Activated CD8-positive, alpha-beta memory T cell treated with anti-CD3 and anti-CD28 coated beads for 1 hour (primary cell): Measurements from ENCODE around the gene MNAT1.
"Not testable (repeated sequence)": the region's sequence is repeated elsewhere in the genome, so short reads cannot be mapped to it uniquely, and the experiment has no call there.

Experiments used
- DNase-seq, 2 donors: peaks; one replicate each; pipeline ENCODE4 v3.0.0-alpha.2; 2020; ENCODE audit warnings: low read depth in 1 of 2; ENCODE audit errors: extremely low read depth in 1 of 2

MNAT1 gene

DNA sequence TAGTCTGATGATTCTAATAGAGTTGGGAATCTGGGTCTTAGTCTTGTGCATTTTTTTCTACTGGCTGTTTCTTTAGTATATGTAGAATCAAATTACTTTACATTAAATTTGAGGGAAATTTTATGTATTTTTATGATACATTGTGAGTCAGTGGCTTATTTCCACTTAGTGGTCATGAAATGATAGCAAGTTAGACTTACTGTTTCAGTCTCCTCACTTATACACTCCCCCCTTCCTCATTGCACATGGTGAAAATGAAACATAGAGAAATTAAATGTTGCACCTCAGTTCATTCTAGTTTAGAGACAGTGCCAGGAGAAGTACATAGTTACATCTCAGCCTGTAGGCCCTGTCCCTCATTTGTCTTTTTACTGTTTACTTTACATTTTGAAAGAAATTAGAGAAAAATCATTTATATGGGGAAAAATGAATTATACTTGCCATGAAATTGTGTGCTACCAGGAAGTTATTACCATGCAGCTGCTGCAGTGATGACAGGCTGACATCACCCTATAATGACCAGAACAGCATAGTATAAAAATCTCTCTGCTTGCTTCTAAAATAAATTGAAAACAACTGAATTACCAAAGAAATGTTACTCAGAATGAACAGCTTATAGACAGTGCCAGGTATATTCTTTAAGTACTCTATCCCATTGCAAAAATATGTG is 133.1 kb downstream of the MNAT1 start:
- no peak for DNase-seq

DNA sequence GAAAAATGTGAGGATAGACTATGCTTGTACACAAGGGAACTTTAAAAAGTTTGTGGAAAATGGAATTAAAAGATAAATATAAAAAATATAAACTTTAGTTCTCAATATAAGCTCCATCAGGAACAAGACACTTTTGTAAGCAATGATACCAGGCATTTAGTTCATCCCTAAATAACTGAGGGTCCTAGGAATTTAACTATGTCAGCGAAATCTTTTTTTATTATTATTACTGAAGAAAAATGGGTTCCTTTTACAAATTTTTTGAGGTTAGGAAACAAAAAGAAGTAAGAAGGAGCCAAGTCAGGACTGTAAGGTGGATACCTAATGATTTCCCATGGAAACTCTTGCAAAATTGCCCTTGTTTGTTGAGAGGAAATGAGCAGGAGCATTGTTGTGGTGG is 143.6 kb downstream of the MNAT1 start:
- DNase-seq: no peak

DNA sequence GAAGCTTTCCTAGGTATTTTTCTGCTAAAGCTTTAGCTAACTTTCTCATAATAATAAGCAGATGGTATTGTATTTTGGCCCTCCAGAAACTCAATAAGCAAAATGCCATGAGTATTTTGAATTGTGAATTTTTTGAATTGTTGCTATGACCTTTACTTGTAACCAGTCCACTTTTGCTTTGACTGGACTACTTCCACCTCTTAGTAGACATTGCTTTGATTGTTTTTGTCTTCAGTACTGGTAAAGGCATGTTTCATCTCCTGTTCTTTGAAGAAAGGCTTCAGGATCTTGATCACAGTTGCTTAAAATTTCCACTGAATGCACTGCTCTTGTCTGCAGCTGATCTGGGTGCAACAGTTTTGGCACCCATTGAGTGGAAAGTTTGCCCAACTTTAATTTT is 144.0 kb downstream of the MNAT1 start:
- no peak for DNase-seq

DNA sequence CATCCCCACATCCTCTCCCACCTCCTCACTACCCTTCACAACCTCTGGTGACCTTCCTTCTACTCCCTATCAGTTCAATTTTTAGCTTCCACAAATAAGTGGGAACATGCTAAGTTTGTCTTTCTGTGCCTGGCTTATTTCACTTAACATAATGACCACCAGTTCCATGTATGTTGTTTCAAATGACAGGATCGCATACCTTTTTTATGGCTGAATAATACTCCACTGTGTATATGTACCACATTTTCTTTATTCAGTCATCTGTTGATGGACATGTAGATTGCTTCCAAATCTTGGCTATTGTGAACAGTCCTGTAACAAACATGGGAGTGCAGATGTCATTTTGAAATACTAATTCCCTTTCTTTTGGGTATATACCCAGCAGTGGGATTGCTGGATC is 147.7 kb downstream of the MNAT1 start:
- no peak for DNase-seq

DNA sequence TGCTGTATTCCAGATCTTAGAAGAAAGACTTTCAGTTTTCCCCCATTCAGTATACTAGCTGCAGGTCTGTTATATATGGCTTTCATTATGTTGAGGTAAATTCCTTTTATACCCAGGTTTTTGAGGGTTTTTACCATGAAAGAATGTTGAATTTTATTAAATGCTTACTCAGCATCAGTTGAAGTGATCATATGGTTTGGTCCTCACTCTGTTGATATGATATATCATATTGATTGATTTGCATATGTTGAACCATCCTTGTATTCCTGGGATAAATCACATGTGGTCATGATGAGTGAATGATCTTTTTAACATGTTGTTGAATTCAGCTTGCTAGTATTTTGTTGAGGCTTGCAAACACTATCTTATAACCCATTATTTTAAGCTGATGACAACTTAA is 149.6 kb downstream of the MNAT1 start:
- no peak for DNase-seq

DNA sequence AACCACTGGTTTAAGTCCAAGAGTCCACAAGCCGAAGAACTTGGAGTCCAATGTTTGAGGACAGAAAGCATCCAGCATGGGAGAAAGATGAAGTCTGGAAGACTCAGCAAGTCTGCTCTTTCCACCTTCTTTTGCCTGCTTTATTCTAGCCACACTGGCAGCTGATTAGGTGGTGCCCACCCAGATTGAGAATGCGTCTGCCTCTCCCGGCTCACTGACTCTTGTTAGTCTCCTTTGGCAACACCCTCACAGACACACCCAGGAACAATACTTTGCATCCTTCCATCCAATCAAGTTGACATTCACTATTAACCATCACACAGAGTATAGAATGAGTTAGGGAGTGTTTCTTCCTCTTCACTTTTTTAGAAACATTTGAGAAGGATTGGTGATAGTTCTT is 156.1 kb downstream of the MNAT1 start:
- DNase-seq: not testable (repeated sequence)

DNA sequence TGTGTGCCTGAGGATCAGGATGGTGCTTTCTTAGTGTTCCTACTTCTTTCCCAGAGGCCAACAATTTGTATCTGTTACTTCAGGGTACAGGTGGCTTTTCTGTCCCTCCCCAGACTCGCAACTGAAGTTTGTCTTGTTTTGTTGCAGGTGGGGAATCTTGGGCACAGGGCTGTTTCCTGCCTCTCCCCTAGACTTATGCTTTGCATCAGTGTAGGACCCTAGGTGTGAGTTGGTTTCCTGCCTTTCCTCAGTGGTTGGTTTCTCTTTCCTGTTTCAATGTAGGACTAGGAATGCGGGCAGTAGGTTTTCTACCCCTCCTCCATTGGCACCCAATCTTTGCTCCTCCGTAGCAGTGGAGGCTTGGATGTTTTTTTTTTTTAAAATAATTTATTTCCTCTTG is 159.3 kb downstream of the MNAT1 start:
- DNase-seq: no peak

DNA sequence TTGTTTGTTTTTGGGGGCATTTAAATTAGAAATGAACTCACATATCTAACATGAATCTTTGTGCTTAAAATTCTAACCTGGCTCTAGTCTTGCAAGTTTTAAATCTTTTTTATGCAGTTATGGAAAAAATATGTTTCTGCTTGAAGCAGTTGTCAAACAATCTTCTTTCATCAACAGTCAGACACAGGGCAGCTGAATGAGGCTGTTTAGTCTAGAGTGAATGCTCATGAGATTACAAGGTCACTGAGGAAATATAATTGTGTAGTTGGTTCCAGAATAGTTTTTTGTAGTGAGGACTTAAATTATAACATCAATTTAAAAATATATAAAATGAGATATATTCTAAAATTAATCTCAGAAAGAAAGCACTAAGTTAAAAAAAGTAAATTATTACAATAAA is 169.8 kb downstream of the MNAT1 start:
- DNase-seq: no peak

DNA sequence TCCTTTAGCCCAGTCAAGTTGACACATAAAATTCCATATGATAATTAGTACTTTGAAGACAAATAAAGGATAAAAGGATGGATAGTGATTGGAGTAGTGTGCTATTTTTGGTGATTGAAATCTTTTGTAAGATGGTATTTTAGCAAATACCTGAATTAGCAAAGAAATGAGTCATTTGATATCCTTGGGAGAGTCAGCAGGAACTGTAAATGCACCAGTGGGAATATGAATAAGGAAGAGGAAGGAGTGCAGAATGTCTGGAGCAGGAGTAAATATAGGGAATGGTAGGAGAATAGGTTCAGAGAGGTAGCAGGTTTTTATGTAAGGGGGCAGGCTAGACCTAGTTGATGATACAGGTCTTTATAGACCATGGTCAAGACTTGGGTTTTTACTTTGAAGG is 171.4 kb downstream of the MNAT1 start:
- DNase-seq: no peak

DNA sequence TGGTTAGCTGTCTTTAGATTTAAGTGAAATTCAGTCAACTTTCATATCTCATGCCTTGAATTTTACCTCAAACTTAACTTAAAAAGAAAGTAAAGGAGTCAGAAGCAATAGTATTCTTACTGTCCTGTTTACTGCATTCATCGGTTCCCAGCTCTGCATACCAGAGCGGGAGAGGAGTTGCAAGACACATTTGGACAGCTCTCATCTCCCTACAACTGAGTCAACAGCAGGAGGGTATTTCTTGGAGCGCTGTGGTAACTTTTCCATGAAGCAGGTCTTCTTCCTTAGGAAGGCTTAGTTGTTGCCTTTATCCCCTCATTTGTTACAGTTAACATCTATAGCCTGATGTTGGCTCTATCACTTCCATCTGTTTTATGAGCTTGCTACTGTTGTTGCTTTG is 181.2 kb downstream of the MNAT1 start:
- DNase-seq: no peak

DNA sequence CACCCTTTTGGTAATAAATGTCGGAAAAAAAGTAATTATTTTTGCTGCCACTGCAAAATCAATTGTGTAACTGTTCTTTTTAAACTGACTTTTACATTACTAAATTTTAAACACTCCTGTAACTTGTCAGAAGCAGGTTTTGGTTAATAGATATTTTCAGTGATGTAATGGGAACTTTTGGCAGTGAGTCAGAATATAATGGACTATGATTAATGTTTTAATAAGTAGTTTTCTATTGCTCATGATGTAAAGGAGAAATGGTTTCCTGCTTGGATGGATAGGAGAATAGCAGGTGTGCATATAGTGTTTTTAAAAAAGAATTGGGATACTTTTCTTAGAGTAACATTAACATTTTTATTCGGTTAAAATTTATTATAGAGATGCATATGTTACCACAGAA is 187.5 kb downstream of the MNAT1 start:
- DNase-seq: no peak

DNA sequence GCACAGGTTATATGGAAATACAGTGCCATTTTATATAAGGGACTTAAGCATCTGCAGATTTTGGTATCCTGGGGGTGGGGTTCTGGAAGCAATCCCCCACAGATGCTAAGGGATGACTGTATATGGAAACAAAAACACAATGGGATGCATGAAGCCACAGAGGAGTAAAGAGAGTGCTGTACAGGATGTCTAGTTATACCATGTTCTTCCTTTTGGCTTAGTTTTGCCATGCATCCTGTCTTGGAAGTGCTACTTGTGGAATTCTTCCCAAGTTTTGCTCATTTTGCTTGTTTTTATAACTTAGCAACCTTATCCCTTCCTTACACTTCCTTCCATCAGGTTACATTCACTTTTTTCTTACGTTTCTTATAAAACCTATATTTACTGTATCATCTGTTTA is 190.7 kb downstream of the MNAT1 start:
- DNase-seq: no peak

DNA sequence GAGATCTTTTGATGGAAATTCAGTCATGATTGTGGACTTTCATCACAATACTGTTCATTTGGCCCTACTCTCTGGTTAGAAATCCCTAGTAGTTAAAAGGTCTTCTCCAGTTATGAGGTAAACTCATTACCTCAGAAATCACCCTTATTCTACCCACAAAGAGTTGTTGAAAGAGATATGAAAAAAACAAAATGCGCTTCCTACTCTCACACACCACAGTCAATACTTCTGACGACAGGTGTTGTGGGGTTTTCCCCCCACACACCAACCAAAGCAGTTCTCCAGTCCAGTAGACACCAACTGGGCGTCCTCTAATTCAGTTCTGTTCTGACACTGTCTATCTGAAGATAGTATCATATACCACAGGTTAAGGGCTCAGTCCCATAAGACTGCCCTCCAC is 191.4 kb downstream of the MNAT1 start:
- no peak for DNase-seq

DNA sequence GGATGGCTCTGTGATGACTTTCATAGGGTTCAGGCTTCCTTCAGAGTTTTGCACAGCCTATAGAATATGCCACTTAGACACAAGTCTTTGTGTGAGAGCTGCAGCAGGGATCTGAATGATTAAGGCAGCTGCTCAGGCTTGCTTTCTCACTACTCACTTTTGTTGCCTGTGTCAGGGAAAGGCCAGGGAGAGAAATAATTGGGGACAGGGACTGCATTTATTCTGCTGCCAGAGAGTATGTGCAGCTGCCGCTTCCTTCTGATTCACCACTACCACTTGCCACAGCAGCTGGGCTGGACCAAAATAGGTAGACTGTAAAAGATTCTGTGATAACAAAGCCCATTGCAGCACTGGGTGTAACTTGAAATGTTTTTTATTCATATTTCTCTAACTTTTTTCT is 196.7 kb downstream of the MNAT1 start:
- DNase-seq: no peak

DNA sequence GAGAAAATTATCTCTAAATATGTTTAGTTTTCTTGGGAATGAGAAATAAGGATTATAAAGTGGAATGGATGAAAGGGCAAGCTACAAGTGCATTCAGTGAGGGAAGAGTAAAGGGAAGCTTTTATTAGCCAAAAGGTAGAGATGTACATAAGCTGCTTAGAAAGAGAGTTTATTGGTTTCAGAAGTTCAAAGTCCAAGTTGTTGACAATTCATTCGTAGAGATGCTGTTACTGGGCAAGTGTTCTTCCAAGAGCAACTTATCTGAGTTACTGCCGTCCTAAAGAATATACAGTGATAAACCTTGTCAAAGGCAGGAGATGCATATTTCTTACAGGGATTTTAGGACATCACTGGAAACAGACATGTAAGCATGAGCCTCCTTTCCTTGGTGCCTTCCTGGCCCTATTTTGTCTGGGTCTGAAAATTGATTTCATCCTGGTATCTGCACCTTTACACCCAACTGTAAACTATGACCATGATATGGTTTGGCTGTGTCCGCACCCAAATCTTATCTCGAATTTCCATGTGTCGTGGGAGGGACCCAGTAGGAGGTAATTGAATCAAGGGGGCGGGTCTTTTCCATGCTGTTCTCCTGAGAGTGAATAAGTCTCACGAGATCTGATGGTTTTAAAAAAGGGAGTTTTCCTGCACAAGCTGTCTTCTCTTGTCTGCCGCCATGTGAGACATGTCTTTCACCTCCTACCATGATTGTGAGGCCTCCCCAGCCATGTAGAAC is 199.5 kb downstream of the MNAT1 start:
- no peak for DNase-seq

DNA sequence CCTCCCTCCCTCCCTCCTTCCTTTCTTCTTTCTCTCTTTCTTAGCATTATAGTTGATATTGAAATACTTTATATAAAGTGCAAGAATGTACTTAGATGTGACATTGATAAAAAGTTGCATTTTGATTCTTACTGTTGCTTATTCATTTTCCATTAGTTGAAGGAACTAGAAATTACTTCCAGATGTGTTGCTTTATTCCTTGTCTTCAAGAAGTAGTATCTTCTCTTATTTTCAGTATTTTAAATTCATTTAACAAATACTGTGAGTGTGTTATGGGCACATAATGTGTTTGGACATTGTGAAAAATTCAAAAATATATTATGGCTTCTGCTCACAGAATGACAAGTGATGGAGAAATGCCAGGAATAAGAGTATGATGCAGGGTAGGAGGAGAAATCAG is 200.8 kb downstream of the MNAT1 start:
- no peak for DNase-seq

DNA sequence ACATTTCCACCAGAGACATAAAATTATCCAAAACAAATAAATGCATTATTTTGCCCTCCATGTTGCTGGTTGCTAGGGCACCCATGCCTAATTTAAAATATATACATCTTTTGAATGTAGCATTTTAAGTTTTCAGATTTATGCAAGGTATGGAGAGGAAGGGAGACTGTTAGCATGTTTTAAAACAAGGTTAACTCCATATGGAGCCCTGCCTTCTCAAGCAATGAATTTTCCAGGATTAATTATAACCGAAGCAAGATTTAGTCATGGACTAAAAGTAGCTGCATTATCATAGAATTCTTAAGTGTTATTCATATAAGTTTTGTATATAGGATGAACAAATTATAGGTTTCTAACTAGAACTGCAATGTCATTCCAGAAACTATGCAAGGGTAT is 209.1 kb downstream of the MNAT1 start:
- no peak for DNase-seq

DNA sequence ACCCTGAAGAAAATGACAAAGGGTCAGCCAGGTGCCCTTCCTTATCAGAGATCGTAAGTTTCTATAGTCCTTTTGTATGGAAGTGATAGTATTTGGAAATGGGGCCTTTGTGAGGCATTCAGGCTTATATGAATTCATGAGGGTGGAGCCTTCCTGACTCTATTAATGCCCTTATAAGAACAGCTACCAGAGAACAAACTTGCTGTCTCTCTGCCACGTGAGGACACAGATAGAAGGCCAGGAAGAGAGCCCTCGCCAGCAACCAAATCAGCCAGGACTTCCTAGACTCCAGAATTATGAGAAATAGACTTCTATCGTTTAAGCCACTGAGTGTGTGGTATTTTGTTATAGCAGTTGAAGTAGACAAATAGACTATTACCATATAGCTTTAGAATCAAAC is 209.6 kb downstream of the MNAT1 start:
- DNase-seq: no peak

DNA sequence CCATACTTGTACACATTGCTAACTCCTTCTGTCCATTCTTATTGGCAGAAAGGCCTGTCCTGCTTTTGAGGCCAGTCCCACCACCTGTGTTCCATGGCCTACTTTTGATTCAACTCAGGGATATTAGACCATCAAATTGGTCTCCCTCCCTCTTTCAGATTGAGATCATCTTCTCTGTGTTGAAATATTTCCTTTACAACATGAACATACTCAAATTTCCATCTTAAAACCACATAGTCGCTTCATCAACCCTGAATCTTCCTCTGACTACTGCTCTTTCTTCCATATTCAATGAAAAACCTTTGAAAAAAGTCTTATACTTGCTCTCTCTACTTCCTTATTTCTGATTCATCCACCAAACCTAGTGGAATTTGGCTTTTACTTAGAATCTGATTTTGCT is 211.4 kb downstream of the MNAT1 start:
- DNase-seq: no peak

DNA sequence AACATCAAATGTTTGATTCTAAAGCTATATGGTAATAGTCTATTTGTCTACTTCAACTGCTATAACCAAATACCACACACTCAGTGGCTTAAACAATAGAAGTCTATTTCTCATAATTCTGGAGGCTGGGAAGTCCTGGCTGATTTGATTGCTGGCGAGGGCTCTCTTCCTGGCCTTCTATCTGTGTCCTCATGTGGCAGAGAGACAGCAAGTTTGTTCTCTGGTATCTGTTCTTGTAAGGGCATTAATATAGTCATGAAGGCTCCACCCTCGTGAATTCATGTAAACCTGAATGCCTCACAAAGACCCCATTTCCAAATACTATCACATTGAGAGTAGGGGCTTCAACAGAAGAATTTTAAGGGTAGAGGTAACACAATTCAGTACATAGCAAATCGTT is 212.2 kb downstream of the MNAT1 start:
- DNase-seq: no peak

DNA sequence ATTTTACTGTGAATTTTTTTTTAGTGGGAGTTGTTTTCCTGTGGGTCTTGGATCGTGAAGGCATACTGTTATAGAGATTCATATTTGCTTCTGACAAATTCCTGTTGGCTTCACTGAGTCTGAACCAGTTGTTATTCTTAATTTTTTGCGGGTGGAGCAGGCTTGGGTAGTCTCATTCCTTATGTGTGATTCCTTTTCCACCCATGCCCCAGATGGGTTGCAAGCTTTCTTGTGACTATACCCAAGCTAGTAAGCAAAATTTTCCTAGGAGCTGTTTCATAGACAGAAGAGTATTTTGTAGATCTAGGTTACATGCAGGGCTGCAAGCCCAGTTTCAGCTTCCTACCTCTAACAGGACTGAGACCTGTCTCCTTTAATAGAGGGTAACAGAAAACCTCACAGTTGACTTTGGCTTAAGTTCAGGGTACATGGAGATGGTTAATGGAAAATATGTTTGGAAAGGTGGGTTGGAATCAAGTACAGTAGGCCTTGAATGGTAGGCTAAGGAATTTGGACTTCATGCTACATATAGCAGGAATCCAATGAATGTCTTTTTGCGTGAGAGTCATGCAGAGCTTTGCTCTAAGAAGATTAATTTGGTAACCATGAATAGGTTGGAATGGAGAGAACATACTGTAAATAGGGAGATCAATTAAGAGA is 217.3 kb downstream of the MNAT1 start:
- DNase-seq: no peak

DNA sequence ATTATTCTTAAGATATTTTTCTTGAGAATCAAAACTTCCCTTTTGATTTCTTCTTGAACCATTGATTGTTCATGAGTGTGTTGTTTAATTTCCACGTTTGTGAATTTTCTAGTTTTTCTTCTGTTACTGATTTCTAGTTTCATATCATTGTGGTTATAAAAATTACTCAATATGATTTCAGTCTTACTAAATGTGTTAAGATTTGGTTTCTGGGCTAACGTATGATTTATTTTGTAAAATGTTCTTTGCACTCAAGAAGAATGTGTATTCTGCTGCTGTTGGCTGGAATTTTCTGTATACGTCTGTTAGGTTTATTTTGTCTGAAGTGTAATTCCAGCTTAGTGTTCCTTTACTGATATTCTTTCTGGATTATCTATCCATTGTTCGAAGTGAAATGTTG is 221.6 kb downstream of the MNAT1 start:
- no peak for DNase-seq
